Suprapubic skin (tissue), 4 donors: ENCODE data around the gene RIMOC1.

Source experiments
- CTCF ChIP-seq, 2 donors: fragments of 200-600 bp in 1 of 2; fragments of 450-650 bp in 1 of 2; sonication (generic) in 1 of 2; IDR thresholded peaks; one replicate each; pipeline ENCODE4 v1.5.1; 2016 to 2019; ENCODE audit warnings: antibody characterized with exemption in 2 of 2, mild to moderate bottlenecking in 1 of 2, moderate library complexity in 1 of 2
- EP300 ChIP-seq: sonication (generic); formaldehyde crosslinking; IDR thresholded peaks from one replicate; pipeline ENCODE4 v1.6.1; 2017; ENCODE audit warnings: antibody characterized with exemption
- POLR2A ChIP-seq, 2 donors: fragments of 450-650 bp; IDR thresholded peaks; one replicate each; pipeline ENCODE4 v1.6.1; 2017; ENCODE audit warnings: antibody characterized with exemption in 2 of 2, mild to moderate bottlenecking in 2 of 2, moderate library complexity in 2 of 2
- POLR2AphosphoS5 ChIP-seq, 3 donors: sonication (generic); formaldehyde crosslinking; IDR thresholded peaks; one replicate each; pipeline ENCODE4 v1.6.1; 2017; ENCODE audit warnings: antibody characterized with exemption in 3 of 3

GRCh38 chr5:41858890-41859289 lies 45.3 kb upstream of the RIMOC1 start:
- TF ChIP-seq CTCF (IDR thresholded peaks at IDR 0.05) = no peak
- no peak for TF ChIP-seq EP300
- TF ChIP-seq POLR2A (IDR thresholded peaks at IDR 0.05) = no peak
- no peak for TF ChIP-seq POLR2AphosphoS5 (IDR thresholded peaks at IDR 0.05)
